Activated naive CD4-positive, alpha-beta T cell treated with anti-CD3 and anti-CD28 coated beads, Interleukin-2, amount 50 U/mL, for 24 hours (primary cell): ENCODE measurements around the gene PTPRK.
"Not testable (repeated sequence)": the region's sequence is repeated elsewhere in the genome, so short reads cannot be mapped to it uniquely, and the experiment has no call there.

Experiments used
- H3K27ac Mint-ChIP-seq: one replicate; pipeline ENCODE4 v1.8.0; 2021; ENCODE audit warnings: mild to moderate bottlenecking, mixed read lengths
- H3K27me3 Mint-ChIP-seq: one replicate; pipeline ENCODE4 v1.8.0; 2021; ENCODE audit warnings: mixed read lengths
- H3K36me3 Mint-ChIP-seq: one replicate; pipeline ENCODE4 v1.8.0; 2021; ENCODE audit warnings: mixed read lengths
- H3K4me1 Mint-ChIP-seq: one replicate; pipeline ENCODE4 v1.8.0; 2021; ENCODE audit warnings: mixed read lengths
- H3K4me3 Mint-ChIP-seq: one replicate; pipeline ENCODE4 v1.8.0; 2021; ENCODE audit warnings: mild to moderate bottlenecking, mixed read lengths
- H3K9me3 Mint-ChIP-seq: one replicate; pipeline ENCODE4 v1.8.0; 2021; ENCODE audit warnings: mixed read lengths

Gene PTPRK

DNA sequence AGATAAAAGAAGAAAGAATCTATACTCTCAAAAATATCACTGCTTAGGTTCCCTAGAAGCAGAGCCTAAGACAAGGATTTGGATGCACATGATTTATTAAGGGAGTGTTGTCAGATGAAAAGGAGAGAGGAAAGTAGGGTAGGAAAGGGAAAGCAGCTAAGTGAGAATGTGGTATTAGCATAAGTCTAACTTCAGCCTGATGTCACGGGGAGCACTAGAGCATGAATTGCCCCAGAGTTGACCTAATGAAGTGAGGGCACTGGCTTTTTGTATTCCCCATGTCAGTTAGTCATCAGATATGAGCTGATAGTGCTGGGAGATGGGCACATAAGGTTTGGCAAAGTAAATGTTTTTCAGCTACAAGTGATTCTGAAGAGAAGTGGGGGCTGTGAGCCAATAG, 490.6 kb downstream of the PTPRK start:
- H3K27ac Mint-ChIP-seq = no peak overlapping the region
- peaks cover 34% of the 10 kb centered on the region for H3K4me1 Mint-ChIP-seq
- no peaks in the 10 kb centered on the region for H3K9me3 Mint-ChIP-seq
- no peaks in the 10 kb centered on the region for H3K27me3 Mint-ChIP-seq
- peaks cover 3% of the 10 kb centered on the region for H3K36me3 Mint-ChIP-seq
- no peak overlapping the region for H3K4me3 Mint-ChIP-seq

DNA sequence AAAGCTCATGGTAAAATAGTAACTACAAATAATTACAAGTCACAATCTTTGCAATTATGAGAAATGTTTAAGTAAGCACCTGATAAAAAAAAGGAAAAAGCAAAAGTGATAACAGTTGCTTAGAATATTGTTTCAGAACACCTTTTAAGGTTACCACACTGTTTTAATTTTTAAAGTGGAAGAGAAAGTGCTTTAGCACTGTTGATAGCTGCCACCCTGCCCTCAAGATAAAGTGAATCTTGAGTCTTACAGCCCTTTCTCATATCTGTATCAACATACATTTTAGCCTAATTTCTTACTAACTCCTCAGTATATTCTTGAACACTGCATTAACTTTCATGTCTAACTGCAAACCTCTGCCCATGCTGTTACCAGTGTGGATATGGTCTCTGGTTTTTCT, 492.2 kb downstream of the PTPRK start:
- Mint-ChIP-seq H3K36me3 (no peaks in the 10 kb centered on the region), H3K27ac (no peak overlapping the region), H3K4me1 (peaks cover 32% of the 10 kb centered on the region), H3K9me3 (no peaks in the 10 kb centered on the region), H3K4me3 (no peak overlapping the region), H3K27me3 (no peaks in the 10 kb centered on the region)

GRCh38 chr6:128025478-128025877, 494.9 kb downstream of the PTPRK start:
- H3K9me3 Mint-ChIP-seq = no peaks in the 10 kb centered on the region
- H3K36me3 Mint-ChIP-seq = no peaks in the 10 kb centered on the region
- no peak overlapping the region for H3K4me3 Mint-ChIP-seq
- peaks cover 12% of the 10 kb centered on the region for H3K4me1 Mint-ChIP-seq
- no peak overlapping the region for H3K27ac Mint-ChIP-seq
- H3K27me3 Mint-ChIP-seq = no peaks in the 10 kb centered on the region

GRCh38 chr6:128024969-128025368, 495.4 kb downstream of the PTPRK start:
- H3K4me1 Mint-ChIP-seq = peaks cover 12% of the 10 kb centered on the region
- H3K9me3 Mint-ChIP-seq = no peaks in the 10 kb centered on the region
- H3K27me3 Mint-ChIP-seq = no peaks in the 10 kb centered on the region
- H3K36me3 Mint-ChIP-seq = no peaks in the 10 kb centered on the region
- no peak overlapping the region for H3K27ac Mint-ChIP-seq
- H3K4me3 Mint-ChIP-seq = no peak overlapping the region

DNA sequence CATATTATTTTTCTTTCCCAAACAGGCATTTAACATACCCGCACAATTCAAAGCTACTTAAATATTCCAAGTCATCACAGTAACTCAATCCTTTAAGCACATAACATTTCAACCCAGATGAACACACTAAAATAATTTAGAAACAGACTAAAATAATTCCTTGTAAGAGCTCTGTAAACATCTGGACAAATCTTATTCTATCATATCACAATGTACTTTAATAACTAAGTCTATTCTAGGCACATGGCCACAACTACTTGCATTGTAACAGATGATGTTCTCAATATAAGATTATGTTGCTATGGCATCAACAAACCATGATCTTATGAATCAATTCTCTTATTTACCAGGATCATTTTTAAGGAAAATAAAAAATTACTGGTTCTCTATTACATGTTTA, 496.4 kb downstream of the PTPRK start:
- H3K36me3 Mint-ChIP-seq = no peaks in the 10 kb centered on the region
- no peak overlapping the region for H3K27ac Mint-ChIP-seq

DNA sequence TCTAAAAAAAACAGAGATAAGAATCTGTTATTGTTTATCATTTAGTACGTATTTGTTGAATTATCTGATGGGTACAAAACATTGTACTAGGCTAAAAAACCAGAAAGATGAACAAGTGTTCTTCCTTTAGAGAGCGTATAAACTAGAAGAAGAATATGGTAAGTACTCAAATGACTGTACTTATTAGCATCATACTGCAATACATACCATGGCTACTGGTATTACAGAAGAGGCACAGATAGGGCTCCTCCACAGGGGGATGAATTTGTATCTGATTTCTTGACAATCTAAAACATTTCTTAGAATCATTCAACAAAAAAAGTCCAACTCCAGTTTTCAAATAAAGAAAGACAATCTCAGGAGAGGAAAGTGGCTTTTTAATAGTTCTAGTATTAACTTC, 501.6 kb downstream of the PTPRK start:
- no peak overlapping the region for H3K27ac Mint-ChIP-seq
- no peaks in the 10 kb centered on the region for H3K9me3 Mint-ChIP-seq
- no peak overlapping the region for H3K4me3 Mint-ChIP-seq
- no peaks in the 10 kb centered on the region for H3K27me3 Mint-ChIP-seq
- no peaks in the 10 kb centered on the region for H3K36me3 Mint-ChIP-seq
- H3K4me1 Mint-ChIP-seq = peaks cover 7% of the 10 kb centered on the region

More for the DNA sequence above, 496.4 kb downstream of the PTPRK start:
- Mint-ChIP-seq H3K4me1 (peaks cover 18% of the 10 kb centered on the region), H3K27me3 (no peaks in the 10 kb centered on the region), H3K9me3 (no peaks in the 10 kb centered on the region), H3K4me3 (no peak overlapping the region)

DNA sequence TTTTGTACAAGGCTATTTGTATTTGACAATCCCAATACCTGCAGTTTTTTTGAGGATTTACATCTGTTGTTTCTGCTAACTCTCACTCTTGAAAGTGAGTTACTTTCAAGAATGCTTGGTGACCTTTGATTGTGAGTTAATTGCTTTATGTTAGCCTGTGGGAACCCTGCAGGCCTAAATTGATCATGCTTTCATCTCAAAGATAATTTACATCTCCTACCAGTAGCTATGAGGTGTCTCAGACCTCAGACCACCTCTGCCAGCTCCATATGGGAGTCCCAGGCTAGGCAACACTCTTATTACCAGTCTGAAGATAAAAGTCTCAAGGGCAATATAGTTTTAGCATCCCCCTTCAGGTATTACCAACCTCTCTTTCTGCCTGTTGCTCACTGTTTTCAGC, 503.1 kb downstream of the PTPRK start:
- no peaks in the 10 kb centered on the region for H3K9me3 Mint-ChIP-seq
- no peaks in the 10 kb centered on the region for H3K36me3 Mint-ChIP-seq
- no peaks in the 10 kb centered on the region for H3K27me3 Mint-ChIP-seq
- no peak overlapping the region for H3K4me3 Mint-ChIP-seq
- no peak overlapping the region for H3K27ac Mint-ChIP-seq
- peaks cover 7% of the 10 kb centered on the region for H3K4me1 Mint-ChIP-seq

DNA sequence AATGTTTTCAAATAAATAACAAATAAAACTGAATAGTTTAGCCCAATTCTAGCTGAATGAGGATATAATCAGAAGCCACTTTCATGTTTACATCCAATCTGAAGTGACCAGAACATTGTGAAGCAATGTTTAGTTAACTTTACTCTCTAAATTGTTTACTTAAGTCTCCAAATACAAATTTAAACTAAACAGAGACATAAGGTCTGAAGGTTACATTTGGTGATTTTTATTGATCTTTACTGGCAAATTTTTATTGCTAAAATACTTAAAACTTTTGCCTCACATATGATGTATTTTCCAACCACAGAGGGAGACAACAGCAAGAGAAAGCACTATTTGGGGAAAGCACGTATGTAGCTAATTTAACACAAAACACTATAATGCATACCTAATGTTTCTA, 512.7 kb downstream of the PTPRK start:
- peaks cover 3% of the 10 kb centered on the region for H3K36me3 Mint-ChIP-seq
- no peak overlapping the region for H3K27ac Mint-ChIP-seq
- H3K4me3 Mint-ChIP-seq = no peak overlapping the region
- peaks cover 8% of the 10 kb centered on the region for H3K4me1 Mint-ChIP-seq
- no peaks in the 10 kb centered on the region for H3K27me3 Mint-ChIP-seq
- no peaks in the 10 kb centered on the region for H3K9me3 Mint-ChIP-seq

DNA sequence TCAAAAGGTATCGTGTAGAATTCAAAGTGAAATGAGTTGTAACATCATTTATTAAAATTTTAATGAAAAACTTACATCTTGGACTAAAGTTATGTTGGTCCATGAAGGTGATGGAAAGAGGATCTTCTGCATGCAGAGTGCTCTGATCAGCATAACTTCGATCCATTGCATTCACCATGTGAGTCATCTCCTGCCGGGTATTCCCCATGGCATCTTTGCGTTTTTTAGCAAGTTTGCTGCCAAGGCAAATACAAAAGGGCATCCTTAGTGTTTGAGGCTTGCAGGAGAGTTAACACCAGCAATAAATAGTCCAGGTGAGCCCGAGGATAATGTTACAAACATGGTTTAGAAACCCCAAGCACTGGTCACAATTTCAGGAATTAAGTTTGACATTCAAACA, 515.4 kb downstream of the PTPRK start:
- no peaks in the 10 kb centered on the region for H3K27me3 Mint-ChIP-seq
- peaks cover 14% of the 10 kb centered on the region for H3K4me1 Mint-ChIP-seq
- H3K4me3 Mint-ChIP-seq = no peak overlapping the region
- no peaks in the 10 kb centered on the region for H3K9me3 Mint-ChIP-seq
- peaks cover 3% of the 10 kb centered on the region for H3K36me3 Mint-ChIP-seq
- no peak overlapping the region for H3K27ac Mint-ChIP-seq

DNA sequence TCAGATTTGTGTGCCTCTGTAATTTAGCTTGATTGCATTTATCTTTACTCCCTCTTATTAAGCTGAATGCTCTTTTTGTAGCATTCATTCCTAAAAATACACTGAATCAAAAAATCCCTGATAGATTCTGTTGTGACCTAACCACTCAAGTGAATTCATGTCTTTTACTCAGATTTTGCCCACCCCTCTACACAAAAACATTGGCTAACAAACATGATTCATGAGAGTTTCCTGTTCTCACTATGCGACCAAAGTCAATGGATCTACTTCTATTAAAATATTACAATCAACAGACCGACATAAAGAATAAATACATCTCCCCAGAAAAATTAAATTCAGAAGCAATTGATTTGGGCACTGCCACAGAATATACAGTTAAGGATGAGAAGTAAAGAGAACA, 520.0 kb downstream of the PTPRK start:
- H3K36me3 Mint-ChIP-seq = peaks cover 3% of the 10 kb centered on the region
- H3K4me1 Mint-ChIP-seq = peaks cover 41% of the 10 kb centered on the region
- no peaks in the 10 kb centered on the region for H3K9me3 Mint-ChIP-seq
- H3K27ac Mint-ChIP-seq = no peak overlapping the region
- no peaks in the 10 kb centered on the region for H3K27me3 Mint-ChIP-seq
- H3K4me3 Mint-ChIP-seq = no peak overlapping the region

DNA sequence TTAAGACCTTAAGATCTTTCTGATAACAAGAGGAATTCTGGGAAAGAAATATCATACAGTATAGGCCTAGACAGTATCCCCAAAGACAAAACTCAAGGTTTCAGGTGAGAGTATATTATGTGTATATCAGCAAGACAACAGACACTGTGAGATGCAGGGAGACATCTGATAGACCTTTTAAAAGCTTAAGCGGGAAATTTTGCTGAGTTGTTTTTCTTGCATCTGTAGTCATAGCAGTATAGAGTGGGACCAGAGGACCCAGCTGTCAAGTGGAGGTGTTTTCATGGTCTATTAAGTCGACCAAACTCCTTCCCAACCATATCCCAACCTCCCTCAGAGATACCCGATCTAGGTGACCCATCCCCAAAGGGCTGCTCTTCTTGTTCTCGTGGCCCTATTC, 521.4 kb downstream of the PTPRK start:
- Mint-ChIP-seq H3K4me3 (no peak overlapping the region), H3K36me3 (peaks cover 2% of the 10 kb centered on the region), H3K27ac (no peak overlapping the region), H3K4me1 (peaks cover 41% of the 10 kb centered on the region), H3K27me3 (no peaks in the 10 kb centered on the region), H3K9me3 (no peaks in the 10 kb centered on the region)

- Mint-ChIP-seq H3K4me3 (peak overlapping the region; percentile 71), H3K9me3 (no peaks in the 10 kb centered on the region), H3K27ac (no peak overlapping the region), H3K36me3 (no peaks in the 10 kb centered on the region), H3K27me3 (no peaks in the 10 kb centered on the region), H3K4me1 (peaks cover 41% of the 10 kb centered on the region)
Measured at GRCh38 chr6:127997496-127998164, 522.8 kb downstream of the PTPRK start.

DNA sequence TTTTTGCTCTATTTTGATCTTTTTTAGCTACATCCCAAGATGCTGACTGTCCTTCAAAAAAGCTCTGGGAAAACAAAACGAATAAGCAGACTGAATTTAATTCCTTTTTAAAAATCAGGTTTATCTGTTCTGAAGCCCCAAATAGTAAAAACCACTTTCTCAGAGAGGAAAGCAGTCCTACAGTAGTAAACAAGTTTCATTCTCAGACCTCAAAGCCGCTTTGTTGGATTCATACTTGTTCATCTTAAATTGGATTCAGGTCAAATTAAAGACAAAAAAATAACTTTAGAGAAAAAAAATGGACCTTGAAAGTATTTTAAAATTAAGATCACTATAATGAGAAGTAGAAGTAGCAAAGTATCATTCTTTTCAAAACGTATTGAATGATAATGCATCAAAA, 523.5 kb downstream of the PTPRK start:
- no peak overlapping the region for H3K27ac Mint-ChIP-seq
- no peaks in the 10 kb centered on the region for H3K27me3 Mint-ChIP-seq
- no peaks in the 10 kb centered on the region for H3K36me3 Mint-ChIP-seq
- no peaks in the 10 kb centered on the region for H3K9me3 Mint-ChIP-seq
- peaks cover 45% of the 10 kb centered on the region for H3K4me1 Mint-ChIP-seq
- peak overlapping the region; percentile 71 for H3K4me3 Mint-ChIP-seq

DNA sequence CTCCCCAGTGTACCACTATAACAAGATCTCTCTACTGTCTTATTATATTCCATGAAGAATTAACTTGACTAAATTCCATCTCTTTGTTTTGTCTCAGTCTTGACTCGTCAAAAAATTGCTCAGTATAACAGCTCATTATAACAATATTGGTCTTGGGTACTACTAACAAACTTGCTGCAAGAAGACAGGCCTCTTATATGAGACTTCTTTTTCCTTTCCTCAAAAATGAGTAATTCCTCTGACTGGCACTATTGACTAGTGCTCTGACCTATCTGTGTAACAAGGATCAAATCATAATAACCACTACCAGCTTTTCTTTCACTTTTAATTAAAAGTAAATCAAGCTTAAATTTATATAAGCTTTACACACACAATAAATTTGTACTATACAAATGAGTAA, 528.3 kb downstream of the PTPRK start:
- Mint-ChIP-seq H3K27me3 (no peaks in the 10 kb centered on the region), H3K36me3 (no peaks in the 10 kb centered on the region), H3K27ac (no peak overlapping the region), H3K4me3 (no peak overlapping the region), H3K9me3 (peaks cover 5% of the 10 kb centered on the region), H3K4me1 (peaks cover 27% of the 10 kb centered on the region)

GRCh38 chr6:127990074-127990473, 530.3 kb downstream of the PTPRK start:
- no peaks in the 10 kb centered on the region for H3K36me3 Mint-ChIP-seq
- H3K27me3 Mint-ChIP-seq = no peaks in the 10 kb centered on the region
- H3K4me1 Mint-ChIP-seq = peaks cover 13% of the 10 kb centered on the region
- no peak overlapping the region for H3K4me3 Mint-ChIP-seq
- H3K9me3 Mint-ChIP-seq = peaks cover 5% of the 10 kb centered on the region
- no peak overlapping the region for H3K27ac Mint-ChIP-seq

DNA sequence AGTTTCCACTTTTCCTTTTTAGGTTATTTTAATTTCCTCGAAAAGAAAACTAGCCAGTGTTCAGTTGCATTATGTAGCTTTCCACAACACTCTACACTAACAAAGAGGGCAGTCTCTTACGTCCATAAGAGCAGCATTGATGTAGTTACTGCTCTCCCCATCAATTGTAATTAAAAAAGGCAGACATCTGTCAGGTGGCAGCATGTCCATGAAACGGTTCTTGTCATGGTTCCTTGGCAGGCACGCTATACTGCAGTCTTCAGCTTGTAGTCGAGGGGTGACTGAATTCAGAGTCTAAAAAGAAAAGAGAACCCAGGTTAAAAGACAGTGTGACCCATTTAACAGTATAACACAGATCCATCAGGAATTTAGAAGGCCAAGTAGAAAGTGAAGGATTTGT, 539.4 kb downstream of the PTPRK start:
- Mint-ChIP-seq H3K9me3 (no peaks in the 10 kb centered on the region), H3K36me3 (peaks cover 2% of the 10 kb centered on the region), H3K27me3 (no peaks in the 10 kb centered on the region), H3K27ac (no peak overlapping the region), H3K4me3 (no peak overlapping the region), H3K4me1 (peaks cover 36% of the 10 kb centered on the region)

GRCh38 chr6:127978185-127978584, 542.2 kb downstream of the PTPRK start:
- Mint-ChIP-seq H3K4me3 (peak overlapping the region; percentile 33), H3K4me1 (peaks cover 53% of the 10 kb centered on the region), H3K27ac (peak overlapping the region; percentile 77)
- not testable (repeated sequence) for H3K36me3 Mint-ChIP-seq, H3K27me3 Mint-ChIP-seq, H3K9me3 Mint-ChIP-seq
